IPS-NIHi11 (cell line): ENCODE results near the gene IRF1.

ENCODE experiments used
- DNase-seq: peaks from one replicate; pipeline ENCODE4 v3.0.0; 2012; ENCODE audit warnings: mixed read lengths, low spot score

IRF1 gene

DNA sequence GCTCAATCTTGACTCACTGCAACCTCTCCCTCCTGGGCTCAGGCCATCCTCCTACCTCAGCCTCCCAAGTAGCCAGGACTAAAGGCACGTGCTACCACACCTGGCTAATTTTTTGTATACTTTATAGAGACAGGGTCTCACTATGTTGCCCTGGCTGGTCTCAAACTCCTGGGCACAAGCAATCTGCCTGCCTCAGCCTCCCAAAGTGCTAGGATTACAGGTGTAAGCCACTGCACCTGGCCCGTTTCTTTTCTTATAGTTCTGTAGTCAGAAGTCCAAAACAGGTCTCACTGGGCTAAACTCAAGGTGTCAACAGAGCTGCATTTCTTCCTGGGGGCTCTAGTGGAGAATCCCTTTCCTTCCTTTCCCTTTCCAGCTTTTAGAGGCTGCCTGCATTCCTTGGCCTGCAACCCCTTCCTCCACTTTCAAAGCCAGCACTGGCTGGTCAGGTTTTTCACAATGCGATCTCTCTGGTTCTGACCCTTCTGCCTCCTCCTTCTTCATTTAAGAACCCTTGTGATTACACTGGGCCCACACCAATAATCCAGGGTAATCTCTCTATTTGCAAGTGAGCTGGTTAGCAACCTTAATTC is 16.3 kb downstream of the IRF1 start:
- DNase-seq, result no peak

DNA sequence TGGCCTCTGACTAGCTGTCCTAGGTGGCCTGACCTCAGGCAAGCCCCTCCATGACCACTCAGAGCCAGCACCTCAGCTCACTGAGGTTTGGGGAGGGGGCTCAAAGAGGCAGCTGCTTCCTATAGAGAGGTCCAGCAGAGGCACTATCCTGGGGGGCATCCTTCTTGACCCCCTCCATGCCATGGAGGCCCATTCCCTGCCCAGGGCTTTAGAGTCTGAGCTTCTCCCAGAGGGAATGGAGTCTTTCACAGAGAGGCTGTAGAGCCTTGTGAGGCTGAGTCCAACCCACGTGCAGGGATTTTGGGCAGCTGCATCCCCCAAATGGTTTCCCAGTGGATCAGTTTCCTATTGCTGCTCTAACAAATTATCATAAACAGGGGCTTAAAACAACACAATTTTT is 16.9 kb downstream of the IRF1 start:
- no peak for DNase-seq

DNA sequence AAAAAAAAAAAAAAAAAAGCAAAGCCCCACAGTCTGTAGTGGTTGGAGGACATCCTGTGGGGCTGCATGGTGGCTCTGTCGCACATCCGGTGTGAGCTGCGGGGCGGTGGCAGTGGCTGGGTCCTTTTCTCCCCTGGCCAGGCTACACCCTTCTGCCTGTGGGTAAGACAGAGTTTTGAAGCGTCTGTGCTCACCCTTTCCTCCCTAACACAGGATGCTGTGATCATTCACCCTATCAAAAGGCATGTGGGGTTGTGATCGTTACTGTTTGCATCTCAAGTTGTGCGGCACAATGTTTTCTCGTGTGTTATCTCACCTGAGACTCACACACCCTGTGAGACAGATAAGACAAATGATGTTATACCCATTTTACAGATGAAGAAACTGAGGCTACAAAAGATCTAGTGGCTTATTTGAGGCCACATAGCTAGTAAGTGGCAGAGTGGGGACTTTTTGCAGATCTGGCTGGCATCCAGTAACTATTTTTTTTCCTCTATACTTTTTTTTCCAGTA is 17.5 kb downstream of the IRF1 start:
- DNase-seq, result no peak

DNA sequence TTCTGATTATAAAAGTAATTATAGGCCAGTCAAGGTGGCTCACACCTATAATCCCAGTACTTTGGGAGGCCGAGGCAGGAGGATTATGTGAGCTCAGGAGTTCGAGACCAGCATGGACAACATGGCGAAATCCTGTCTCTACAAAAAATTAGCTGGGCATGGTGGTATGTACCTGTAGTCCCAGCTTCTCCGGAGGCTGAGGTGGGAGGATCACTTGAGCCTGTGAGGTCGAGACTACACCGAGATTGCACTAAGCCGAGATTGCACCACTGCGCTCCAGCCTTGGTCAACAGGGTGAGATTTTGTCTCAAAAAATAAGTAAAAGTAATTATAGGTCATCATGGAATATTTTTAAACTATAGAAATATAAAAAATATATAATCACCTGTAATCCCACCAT is 18.1 kb downstream of the IRF1 start:
- no peak for DNase-seq

DNA sequence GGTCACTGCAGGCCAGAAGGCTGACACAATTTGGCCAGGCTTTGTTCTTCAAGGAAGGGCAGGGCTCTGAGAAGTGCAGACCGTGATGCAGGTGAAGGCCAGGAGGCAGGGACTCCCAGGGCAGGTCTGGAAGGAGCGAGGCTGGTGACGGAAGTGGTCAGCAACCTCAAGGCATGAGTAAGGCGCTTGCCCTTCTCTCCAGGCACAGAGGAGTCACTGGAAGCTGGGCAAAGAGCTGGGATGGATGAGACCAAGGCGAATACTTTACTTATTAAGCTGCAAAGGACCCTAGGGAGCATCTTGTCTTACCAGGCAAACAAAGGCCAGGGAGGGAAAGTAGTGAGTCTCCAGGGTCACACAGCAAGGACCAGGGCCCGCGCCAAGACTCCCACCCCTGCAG is 18.6 kb downstream of the IRF1 start:
- no peak for DNase-seq

DNA sequence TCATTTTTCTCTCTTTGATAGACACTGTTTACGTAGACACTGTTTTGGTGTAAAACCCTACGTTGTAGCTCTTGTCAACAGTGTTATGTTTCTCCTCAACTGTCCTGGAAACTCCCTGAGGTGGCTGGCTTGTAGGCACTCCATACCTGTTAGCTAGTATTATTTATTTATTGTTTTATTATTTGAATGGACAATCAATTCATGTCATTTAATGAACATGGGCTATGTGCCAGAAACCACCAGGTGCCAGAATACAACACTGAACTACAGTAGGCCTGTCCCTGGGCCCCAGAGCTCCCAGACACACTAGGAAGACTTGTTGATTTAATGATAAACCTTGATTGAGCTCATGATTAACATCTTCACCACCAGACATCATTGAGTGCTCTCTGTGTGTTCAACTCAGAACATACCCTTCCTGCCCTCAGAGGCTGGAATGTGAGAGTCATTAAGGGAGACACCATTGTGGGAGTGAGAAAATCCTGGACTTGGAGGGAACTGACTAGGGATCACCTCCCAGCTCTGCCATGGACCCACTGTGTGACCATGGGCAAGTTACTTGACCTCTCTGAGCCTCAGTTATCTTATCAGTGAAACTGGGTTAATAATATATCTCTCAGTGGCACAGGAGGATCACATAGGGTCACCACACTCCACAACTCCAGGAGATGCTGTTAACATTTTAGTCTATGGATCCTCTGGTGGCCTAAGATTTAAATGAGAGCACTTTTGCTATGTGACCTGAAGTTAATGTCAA is 19.2 kb downstream of the IRF1 start:
- DNase-seq, result no peak

DNA sequence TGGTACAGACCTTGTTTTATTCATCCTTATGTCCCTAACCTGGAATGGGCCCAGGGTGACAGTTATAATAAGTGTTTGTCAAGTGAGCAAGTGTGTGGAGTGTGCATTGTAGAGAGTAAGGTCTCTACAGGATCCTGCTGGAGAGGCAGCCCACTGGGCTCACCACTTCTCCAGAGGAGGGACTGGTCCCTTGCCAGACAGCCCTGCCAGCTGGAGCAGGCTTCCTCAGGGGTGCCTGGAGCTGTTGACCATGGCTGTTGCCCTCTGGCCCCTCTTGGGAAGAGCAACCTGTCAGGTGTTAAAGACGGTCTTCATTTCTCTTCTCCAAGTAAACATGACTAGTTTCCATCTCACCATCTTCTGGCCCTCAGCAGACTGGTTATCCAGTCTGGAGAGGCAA is 20.0 kb downstream of the IRF1 start:
- no peak for DNase-seq

DNA sequence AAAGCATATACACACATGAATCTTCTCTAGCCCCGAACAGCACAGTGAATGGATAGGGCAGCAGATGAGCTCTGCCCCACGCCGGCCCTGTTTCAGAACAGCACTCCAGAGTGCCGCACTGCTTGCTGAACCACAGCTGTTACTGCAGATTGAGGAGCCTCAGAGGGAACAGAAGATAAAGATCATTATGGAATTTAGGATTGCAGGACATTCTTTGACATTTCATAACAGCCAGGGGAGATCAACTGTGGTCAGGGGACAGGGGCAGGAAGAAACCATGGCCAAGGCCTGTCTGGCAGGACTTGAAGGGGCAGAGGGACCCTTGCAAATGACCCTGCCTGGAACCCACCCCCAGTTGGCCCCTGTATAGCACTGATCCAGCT is 20.6 kb downstream of the IRF1 start:
- no peak for DNase-seq

DNA sequence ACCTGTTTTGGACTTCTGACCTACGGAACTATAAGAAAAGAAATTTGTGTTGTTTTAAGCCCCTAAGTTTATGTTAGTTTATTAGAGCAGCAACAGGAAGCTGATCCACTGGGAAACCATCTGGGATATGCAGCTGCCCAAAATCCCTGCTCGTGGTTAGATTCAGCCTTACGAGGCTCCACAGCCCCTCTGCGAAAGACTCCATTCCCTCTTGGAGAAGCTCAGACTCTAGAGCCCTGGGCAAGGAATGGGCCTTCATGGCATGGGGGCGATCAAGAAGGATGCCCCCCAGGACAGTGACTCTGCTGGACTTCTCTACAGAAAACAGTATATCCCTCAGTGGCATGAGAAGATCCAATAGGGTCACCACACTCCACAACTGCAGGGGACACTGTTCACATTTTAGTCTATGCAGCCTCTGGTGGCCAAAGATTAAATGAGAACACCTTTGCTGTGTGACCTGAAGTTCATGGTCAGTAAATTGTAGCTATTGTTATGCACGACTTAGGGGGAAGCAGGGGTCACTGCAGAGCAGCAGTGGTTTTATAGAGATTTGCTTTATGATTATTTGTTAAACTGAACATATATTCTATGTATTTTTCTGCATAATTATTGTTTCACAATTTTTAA is 21.1 kb downstream of the IRF1 start:
- DNase-seq, result no peak

DNA sequence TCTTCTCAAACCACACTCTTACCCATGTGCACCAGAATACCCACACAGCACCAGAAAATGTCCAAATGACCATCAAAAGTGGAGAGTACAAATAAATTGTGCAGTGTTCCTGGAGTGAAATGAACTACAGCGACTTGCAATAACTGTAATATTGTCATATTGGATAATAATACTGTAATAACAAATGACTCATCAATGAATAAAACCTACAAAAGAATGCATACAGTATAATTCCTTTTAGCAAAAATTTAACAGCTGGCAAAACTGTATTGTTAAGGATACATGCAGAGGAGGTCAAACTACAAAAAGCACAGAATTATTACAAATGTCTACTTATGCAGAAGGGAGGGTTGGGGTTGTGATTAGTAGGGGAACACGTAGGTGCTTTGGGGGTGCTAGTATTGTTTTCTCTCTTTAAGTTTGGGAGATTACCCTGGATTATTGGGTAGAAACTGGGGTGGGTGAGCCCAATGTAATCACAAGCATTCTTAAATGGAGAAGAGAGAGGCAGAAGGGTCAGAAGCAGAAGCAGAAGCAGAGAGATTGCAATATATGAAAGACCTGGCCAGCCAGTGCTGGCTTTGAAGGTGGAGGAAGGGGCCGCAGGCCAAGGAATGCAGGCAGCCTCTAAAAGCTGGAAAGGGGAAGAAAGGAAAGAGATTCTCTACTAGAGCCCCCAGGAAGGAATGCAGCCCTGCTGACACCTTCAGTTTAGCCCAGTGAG is 21.8 kb downstream of the IRF1 start:
- no peak for DNase-seq

DNA sequence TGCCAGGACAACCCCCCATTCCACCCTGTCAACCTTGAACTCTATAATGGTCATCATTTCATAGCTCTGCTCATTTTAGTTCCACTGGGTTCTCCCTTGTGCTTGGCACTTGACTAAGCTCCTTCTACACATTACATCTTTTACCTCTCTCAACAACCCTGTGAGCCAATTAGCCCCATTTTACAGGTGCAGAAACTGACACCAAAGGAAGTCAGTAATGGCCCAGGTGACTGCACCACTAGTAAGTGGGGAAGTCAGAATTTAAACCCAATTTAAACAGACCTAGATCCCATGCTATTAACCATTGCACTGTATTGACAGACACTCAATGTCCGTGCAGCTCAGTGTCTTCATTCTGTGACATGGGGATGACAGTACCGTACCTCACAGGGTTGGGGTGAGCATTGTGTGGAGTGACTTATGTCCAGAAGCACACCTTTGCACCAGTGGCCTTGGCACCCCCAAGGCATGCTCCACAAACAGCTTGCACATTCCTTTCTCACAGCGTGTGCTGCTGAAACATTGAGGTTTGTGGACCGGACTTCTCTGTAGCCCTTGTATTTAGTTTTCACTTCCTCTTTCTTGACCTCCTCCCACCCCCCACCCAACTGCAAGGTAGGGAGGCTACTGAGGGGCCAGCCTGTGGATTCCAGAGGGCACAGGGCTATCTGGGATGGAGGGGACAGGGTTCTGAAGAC is 23.1 kb downstream of the IRF1 start:
- DNase-seq, result no peak

DNA sequence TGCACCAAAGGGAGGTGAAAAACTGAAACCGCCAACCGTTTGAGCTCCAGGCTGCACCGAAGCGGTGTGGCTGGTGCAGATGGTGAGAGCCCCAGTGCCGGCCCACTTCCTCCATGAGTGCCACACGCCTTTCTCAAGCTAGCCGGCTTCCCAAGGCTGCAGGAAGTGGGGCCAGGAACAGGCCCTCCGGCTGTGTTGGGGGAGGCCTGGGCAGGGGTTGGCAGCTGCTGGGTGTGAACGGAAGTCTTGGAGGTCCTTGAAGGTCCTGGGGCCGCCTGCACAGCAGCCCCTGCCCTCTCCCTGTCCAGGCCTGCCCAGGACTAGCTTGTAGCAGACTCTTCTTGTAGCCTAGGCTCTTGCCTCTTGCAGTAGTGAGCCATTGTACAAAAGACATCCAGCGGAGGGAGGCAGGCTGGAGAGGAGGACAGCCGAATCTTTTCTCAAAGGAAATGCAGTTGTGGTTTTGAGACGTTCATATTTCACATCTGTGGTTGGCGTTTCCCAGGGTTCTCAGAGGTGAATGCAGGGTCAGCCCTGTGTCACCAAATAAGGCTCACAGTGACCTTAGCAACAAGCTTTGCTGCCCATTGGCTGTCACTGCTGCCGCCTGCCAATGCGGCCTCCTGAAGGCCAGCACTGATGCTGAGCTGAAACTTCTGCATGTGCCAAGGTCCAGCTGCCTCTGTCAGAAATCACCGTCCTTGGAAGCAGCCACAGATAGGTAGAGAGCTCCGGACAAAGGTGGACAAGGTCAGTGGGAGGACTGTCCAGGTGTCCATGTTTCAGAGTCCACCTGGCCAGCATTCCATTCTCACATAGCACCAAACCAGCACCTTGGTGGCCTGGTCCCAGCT is 23.9 kb downstream of the IRF1 start:
- DNase-seq, result no peak

DNA sequence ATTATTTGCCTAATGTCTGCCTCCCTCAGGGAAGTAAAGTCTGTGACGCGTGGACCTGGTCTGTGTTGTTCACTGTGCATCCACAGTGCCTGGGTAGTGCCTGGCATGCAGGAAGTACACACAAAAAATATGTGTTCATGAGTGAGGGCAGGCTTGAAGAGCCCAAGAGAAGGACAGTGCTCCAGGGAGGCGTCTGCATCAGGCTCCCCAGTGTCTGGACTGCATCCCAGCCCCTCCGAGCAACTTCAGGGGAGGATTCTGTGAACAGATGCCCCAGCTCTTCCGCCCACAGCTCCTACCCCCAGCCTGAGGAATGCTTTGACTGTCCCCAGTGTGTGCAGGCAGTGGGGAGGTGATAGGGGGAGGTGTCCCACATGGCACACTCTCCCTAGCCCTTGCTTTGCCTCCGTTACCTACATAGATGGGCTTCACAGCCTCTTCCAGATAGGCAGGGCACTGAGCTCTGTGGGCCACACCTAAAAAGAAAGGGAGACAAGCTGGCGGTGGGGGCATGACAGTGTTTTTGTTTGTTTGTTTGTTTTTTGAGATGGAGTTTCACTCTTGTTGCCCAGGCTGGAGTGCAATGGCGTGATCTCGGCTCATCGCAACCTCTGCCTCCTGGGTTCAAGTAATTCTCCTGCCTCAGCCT is 25.4 kb downstream of the IRF1 start:
- DNase-seq, result no peak

DNA sequence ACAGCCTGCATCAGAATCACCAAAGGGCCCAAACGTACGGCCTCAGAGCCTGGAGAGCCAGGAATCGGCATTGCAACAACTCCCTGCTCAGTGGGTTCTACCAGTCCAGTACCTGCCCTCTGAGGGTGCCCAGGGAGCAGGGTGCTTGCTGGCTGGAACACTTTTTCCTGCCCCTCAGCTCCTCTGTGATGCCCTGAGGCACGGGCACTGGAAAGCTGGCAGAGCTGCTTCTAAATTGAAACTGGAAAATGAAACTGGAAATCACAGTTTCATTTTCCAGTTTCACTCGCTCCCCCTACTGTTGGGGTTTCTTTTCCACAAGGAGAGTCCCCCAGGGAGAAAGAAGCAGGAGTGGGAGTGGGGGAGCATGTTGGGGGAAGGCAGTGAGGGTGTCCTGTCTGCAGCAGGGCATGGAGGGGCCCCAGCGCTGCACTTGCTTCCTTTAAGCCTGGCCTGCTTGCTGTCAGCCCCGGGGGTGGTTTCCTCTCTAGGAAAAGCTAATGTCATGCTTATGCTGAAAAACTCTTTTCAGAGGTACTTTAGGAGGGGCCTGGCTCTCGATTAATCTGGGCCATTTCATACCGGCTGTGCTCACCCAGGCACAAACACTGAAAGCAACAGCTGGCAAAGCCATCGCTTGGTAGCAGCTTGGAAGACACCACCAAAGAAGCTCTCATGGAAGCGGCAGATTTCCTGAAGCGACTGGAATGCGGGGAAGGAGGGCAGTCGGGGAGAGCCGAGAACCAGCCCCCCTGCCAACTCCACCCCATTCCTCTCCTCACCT is 26.2 kb downstream of the IRF1 start:
- no peak for DNase-seq

DNA sequence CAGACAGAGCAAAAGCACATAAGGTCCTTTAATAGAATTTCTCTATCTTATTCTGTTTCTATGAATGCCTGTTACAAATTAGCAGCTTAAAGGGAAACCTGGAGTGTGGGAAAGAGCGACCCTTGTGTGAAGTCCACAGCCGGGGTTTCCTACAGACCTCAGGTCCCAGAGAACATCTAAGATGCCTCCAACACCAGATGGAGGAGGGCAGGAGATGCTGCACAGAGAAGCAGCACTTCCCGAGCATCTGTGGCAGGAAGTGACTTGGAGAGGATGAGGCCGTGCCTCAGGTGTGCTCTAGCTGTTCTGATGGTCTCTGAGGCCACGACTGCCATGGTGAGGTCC is 26.8 kb downstream of the IRF1 start:
- no peak for DNase-seq

DNA sequence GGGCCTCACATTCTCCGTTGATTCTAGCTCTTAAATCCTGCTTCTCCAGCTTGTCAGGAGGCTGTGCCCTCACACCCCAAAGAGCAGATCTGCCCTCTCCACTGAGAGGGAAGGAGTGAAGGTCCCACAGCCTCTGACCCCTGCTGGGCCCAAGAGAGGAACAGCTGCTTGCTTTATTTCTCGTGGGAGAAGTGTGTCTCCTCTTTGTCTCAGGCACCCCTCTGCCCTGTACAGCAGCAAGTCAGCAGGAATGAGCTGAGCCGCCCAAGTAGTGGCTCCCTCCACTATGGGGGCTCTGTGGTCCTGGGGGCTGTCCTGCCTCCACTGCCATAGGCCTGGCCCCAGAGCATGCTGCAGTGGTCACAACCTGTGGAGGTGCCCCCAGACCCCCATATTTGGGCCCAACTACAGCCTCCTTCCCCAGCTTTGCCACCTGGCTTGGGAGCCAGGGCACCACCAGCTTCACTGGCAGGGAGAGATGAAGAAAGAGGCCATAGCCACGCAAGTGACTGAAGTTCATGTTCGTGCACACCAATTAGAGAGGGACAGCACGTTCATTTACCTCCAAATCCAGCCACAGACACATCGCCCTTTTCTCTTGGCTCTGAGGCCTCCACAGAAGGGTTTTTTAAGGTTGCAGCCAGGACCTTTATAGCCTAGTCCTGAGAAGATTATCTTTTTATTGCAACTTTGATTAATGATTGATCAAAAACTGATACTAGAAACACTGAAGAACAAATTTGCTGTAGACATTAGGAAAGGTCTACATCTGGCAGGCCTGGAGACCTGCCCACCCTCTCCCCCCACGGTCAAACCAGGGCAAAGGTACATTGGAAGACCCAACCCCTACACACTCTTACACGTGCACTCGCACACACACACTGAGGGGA is 27.5 kb downstream of the IRF1 start:
- DNase-seq, result no peak

DNA sequence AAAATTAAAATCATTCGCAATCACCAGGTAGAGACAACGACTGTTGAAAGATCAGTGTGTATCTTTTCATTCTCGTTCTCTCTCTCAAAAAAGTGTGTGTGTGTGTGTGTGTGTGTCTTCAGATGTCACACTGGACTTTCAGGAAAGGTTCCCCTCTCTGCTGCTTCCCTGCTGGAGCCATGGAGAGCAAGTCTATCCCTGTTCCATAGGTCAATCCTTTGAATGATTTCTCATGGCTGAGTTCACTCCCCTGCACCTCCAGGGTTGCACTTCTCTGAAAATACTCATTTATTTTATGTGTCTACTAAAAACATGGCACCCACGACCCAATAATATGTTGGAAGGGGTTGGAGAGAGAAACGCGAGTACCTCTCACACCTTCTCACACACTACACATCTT is 28.2 kb downstream of the IRF1 start:
- DNase-seq, result no peak

DNA sequence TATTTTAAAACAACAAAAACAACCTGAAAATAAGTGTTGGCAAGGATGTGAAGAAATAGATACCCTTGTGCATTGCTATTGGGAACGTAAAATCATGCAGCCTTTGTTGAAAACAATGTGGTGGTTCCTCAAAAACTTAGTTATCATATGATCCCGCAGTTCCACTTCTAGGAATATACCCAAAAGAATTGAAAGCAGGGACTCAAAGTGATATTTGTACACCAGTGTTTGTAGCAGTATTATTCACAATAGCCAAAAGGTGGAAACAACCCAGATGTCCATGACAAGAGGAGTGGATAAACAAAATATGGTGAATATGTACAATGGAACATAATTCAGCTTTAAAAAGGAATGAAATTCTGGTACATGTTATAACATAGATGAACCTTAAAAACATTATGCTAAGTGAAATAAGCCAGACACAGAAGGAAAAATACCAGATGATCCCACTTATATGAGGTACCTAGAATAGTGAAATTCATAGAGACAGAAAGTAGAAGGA is 29.0 kb downstream of the IRF1 start:
- no peak for DNase-seq
